SK-N-SH (cell line): ENCODE results near the gene KAT8. TPM values are rescaled to one million over a fixed set of nuclear protein-coding genes. Genes with fewer than 3 reads are reported as not detected.

Experiments used
- CTCF ChIA-PET: fragments of 300-600, 350-600 bp; formaldehyde crosslinking; extraction: SDS; loops from one replicate; lab custom pipeline; 2021; lab: Yijun Ruan, JAX
- POLR2A ChIA-PET: fragments of 350-600 bp; sonication (Branson Sonifier 250); formaldehyde crosslinking; extraction: SDS; loops from one replicate; lab custom pipeline; 2020; ENCODE audit warnings: antibody characterized with exemption, inconsistent platforms; lab: Yijun Ruan, JAX
- DNase-seq: peaks from one replicate; pipeline ENCODE4 v3.0.0; 2012
- H2AFZ ChIP-seq: fragments of 200-600 bp; sonication (generic); 2 replicates; pipeline ENCODE4 v1.8.1; 2016; ENCODE audit warnings: antibody characterized with exemption, mild to moderate bottlenecking, low read depth
- H3F3A ChIP-seq: fragments of 200-600 bp; sonication (generic); replicated peaks from 2 replicates; pipeline ENCODE3; 2016; ENCODE audit warnings: antibody characterized with exemption, mild to moderate bottlenecking; ENCODE audit not compliant: insufficient read depth
- H3K27ac ChIP-seq, 2 experiments: fragments of 200-500 bp in 1 of 2; fragments of 200-600 bp in 1 of 2; sonication (Bioruptor generic) in 1 of 2; sonication (generic), shearing (Covaris generic) in 1 of 2; 2 replicates each; pipeline versions ENCODE4 v1.5.1 to v1.6.1; 2014 to 2016; ENCODE audit warnings: low read depth in 2 of 2, inconsistent platforms in 1 of 2, low read length in 1 of 2, mild to moderate bottlenecking in 1 of 2, mixed read lengths in 1 of 2
- H3K27me3 ChIP-seq: fragments of 200-600 bp; sonication (generic), shearing (Covaris generic); 2 replicates; pipeline ENCODE4 v1.6.1; 2016; ENCODE audit warnings: mixed run types; ENCODE audit not compliant: insufficient read depth
- H3K36me3 ChIP-seq, 2 experiments: fragments of 200-500 bp in 1 of 2; fragments of 200-600 bp in 1 of 2; sonication (Bioruptor generic) in 1 of 2; sonication (generic) in 1 of 2; replicated peaks in 1 of 2; 2 replicates each; pipeline versions ENCODE3 to v1.5.1; 2014 to 2016; ENCODE audit warnings: low read length in 1 of 2, mild to moderate bottlenecking in 1 of 2; ENCODE audit not compliant: insufficient read depth in 2 of 2, control insufficient read depth in 1 of 2
- H3K4me1 ChIP-seq, 2 experiments: fragments of 200-500 bp in 1 of 2; fragments of 200-600 bp in 1 of 2; sonication (Bioruptor generic) in 1 of 2; sonication (generic), shearing (Covaris generic) in 1 of 2; 2 replicates each; pipeline versions ENCODE4 v1.5.1 to v1.6.1; 2014 to 2016; ENCODE audit warnings: low read depth in 1 of 2, low read length in 1 of 2, mixed run types in 1 of 2; ENCODE audit not compliant: insufficient read depth in 2 of 2, control insufficient read depth in 1 of 2
- H3K4me2 ChIP-seq: fragments of 200-600 bp; sonication (generic), shearing (Covaris generic); 2 replicates; pipeline ENCODE4 v1.6.1; 2017; ENCODE audit warnings: mixed run types
- H3K4me3 ChIP-seq, 2 experiments: fragments of 200-500 bp in 1 of 2; fragments of 200-600 bp in 1 of 2; sonication (Bioruptor generic) in 1 of 2; sonication (generic), shearing (Covaris generic) in 1 of 2; 2 replicates each; pipeline versions ENCODE4 v1.5.1 to v1.8.1; 2014 to 2016; ENCODE audit warnings: low read depth in 2 of 2, inconsistent platforms in 1 of 2, low read length in 1 of 2, mild to moderate bottlenecking in 1 of 2, mixed read lengths in 1 of 2, moderate library complexity in 1 of 2
- H3K79me2 ChIP-seq: fragments of 200-600 bp; sonication (generic); 2 replicates; pipeline ENCODE4 v1.8.1; 2017; ENCODE audit warnings: mild to moderate bottlenecking; ENCODE audit not compliant: insufficient read depth
- H3K9ac ChIP-seq: fragments of 200-600 bp; sonication (generic); 2 replicates; pipeline ENCODE4 v1.6.1; 2017; ENCODE audit warnings: mixed run types
- H3K9me2 ChIP-seq: fragments of 200-600 bp; sonication (generic); 2 replicates; pipeline ENCODE4 v1.6.1; 2017; ENCODE audit warnings: mixed run types
- H3K9me3 ChIP-seq: fragments of 200-600 bp; sonication (generic); 2 replicates; pipeline ENCODE4 v1.6.1; 2017; ENCODE audit warnings: mixed run types, mild to moderate bottlenecking, moderate library complexity
- H4K20me1 ChIP-seq: fragments of 200-600 bp; sonication (generic); 2 replicates; pipeline ENCODE4 v1.6.1; 2017; ENCODE audit warnings: mild to moderate bottlenecking, mixed run types; ENCODE audit not compliant: insufficient read depth
- CHD2 ChIP-seq: fragments of 150-350 bp; IDR thresholded peaks from 2 replicates; pipeline ENCODE4 v1.6.1; 2018; ENCODE audit warnings: low read length; ENCODE audit not compliant: partially characterized antibody
- ELF1 ChIP-seq: IDR thresholded peaks from 2 replicates; pipeline ENCODE4 v1.4.0; 2012
- FOSL2 ChIP-seq: IDR thresholded peaks from 2 replicates; pipeline ENCODE4 v1.4.0; 2012; ENCODE audit warnings: low read depth, mild to moderate bottlenecking, moderate library complexity, borderline replicate concordance
- GATA2 ChIP-seq: sonication (generic); formaldehyde crosslinking; IDR thresholded peaks from 2 replicates; pipeline ENCODE4 v1.5.0; 2020; ENCODE audit warnings: mild to moderate bottlenecking, missing genetic modification reagents
- JUND ChIP-seq: IDR thresholded peaks from 2 replicates; pipeline ENCODE4 v1.4.0; 2012
- MEF2A ChIP-seq: IDR thresholded peaks from 2 replicates; pipeline ENCODE4 v1.4.0; 2012; ENCODE audit warnings: low read depth, borderline replicate concordance
- NFIC ChIP-seq: IDR thresholded peaks from 2 replicates; pipeline ENCODE4 v1.4.0; 2012; ENCODE audit warnings: borderline replicate concordance
- POLR2AphosphoS5 ChIP-seq: IDR thresholded peaks from 2 replicates; pipeline ENCODE4 v1.6.1; 2012; ENCODE audit warnings: low read depth, low read length
- RAD21 ChIP-seq: IDR thresholded peaks from 2 replicates; pipeline ENCODE4 v1.6.1; 2012; ENCODE audit warnings: mild to moderate bottlenecking, low read length
- YY1 ChIP-seq: IDR thresholded peaks from 2 replicates; pipeline ENCODE4 v1.4.0; 2012; ENCODE audit warnings: low read depth, mild to moderate bottlenecking
- WGBS: methylation state at CpG from one replicate; pipeline ENCODE4 v1.1.6; 2017; ENCODE audit warnings: low lambda C conversion rate; 5-methylcytosine and 5-hydroxymethylcytosine counted together
- polyA plus RNA-seq, 3 experiments: library from polyadenylated mRNA; depleted of rRNA; stranded (reverse); fragments of >200 nt; gene quantifications; 2 replicates each; pipeline ENCODE4 v1.2.3, GENCODE V29; 2012
- TF ChIP-seq, protein P1 (sequence below): IDR thresholded peaks from 2 replicates; pipeline ENCODE4 v1.4.0; 2012; ENCODE audit warnings: low read depth, borderline replicate concordance
- TF ChIP-seq, protein P2 (sequence below): fragments of 150-350 bp; IDR thresholded peaks from 2 replicates; pipeline ENCODE4 v1.6.1; 2017; ENCODE audit warnings: antibody characterized with exemption, low read length, low read depth, borderline replicate concordance
- TF ChIP-seq, protein P3 (sequence below): IDR thresholded peaks from 2 replicates; pipeline ENCODE4 v1.4.0; 2012; ENCODE audit warnings: low read depth
- TF ChIP-seq, protein P4 (sequence below): fragments of 200-600 bp; sonication (generic); IDR thresholded peaks from 2 replicates; pipeline ENCODE4 v1.6.1; 2017; ENCODE audit warnings: antibody characterized with exemption, mild to moderate bottlenecking, moderate library complexity
- TF ChIP-seq, protein P5 (sequence below): fragments of 150-350 bp; IDR thresholded peaks from 2 replicates; pipeline ENCODE4 v1.6.1; 2016; ENCODE audit warnings: mild to moderate bottlenecking, low read depth, low read length

KAT8 gene
- polyA plus RNA-seq, 1 of the 3 experiments (the other 2 are of a cell fraction): 52.0 TPM

DNA sequence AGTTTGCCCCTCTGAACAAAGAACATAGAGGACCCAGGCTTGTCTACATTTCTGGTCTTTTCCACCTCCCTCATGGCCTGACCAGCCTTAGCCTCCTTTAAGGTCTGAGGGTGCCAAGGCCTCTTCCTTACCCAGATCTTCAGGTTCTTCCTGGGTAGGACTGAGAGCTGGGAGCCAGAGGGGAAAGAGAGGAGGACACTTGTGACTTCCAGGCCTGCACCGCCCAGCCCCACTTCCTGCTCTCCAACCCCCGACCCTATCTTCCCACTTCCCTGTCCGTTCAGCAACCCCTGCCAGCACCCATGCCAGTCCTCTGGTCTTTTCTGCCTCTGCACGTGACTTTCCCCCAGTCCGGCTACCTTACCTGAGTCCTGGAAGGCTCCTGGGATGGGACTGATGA, 31.9 kb downstream of the KAT8 start:
- Histone ChIP-seq H2AFZ (no peak overlapping the region), H3K27me3 (no peaks in the 10 kb centered on the region), H4K20me1 (no peaks in the 10 kb centered on the region), H3K79me2 (no peaks in the 10 kb centered on the region), H3F3A (peaks cover 1% of the 10 kb centered on the region), H3K36me3 (no peaks in the 10 kb centered on the region), H3K4me2 (no peak overlapping the region), H3K9ac (no peak overlapping the region), H3K4me3 (no peak overlapping the region), H3K27ac (no peak overlapping the region), H3K4me1 (no peaks in the 10 kb centered on the region), H3K9me3 (no peaks in the 10 kb centered on the region), H3K9me2 (no peaks in the 10 kb centered on the region)
- 83% methylated on average over 5 of the region's 5 CpGs for WGBS
- POLR2A ChIA-PET: interaction anchor here (1.6 kb wide), 1 partner anchor 30 kb away, joined by 4 read pairs; the partner anchor contains the start of gene FUS
- DNase-seq: no peak
- CTCF ChIA-PET: no interaction called here
- no peak for TF ChIP-seq POLR2AphosphoS5
- TF ChIP-seq, protein P1, sequence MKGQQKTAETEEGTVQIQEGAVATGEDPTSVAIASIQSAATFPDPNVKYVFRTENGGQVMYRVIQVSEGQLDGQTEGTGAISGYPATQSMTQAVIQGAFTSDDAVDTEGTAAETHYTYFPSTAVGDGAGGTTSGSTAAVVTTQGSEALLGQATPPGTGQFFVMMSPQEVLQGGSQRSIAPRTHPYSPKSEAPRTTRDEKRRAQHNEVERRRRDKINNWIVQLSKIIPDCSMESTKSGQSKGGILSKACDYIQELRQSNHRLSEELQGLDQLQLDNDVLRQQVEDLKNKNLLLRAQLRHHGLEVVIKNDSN: no peak
- no peak for TF ChIP-seq FOSL2
- TF ChIP-seq ELF1: no peak
- TF ChIP-seq, protein P2, sequence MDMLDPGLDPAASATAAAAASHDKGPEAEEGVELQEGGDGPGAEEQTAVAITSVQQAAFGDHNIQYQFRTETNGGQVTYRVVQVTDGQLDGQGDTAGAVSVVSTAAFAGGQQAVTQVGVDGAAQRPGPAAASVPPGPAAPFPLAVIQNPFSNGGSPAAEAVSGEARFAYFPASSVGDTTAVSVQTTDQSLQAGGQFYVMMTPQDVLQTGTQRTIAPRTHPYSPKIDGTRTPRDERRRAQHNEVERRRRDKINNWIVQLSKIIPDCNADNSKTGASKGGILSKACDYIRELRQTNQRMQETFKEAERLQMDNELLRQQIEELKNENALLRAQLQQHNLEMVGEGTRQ: no peak
- TF ChIP-seq NFIC: no peak

DNA sequence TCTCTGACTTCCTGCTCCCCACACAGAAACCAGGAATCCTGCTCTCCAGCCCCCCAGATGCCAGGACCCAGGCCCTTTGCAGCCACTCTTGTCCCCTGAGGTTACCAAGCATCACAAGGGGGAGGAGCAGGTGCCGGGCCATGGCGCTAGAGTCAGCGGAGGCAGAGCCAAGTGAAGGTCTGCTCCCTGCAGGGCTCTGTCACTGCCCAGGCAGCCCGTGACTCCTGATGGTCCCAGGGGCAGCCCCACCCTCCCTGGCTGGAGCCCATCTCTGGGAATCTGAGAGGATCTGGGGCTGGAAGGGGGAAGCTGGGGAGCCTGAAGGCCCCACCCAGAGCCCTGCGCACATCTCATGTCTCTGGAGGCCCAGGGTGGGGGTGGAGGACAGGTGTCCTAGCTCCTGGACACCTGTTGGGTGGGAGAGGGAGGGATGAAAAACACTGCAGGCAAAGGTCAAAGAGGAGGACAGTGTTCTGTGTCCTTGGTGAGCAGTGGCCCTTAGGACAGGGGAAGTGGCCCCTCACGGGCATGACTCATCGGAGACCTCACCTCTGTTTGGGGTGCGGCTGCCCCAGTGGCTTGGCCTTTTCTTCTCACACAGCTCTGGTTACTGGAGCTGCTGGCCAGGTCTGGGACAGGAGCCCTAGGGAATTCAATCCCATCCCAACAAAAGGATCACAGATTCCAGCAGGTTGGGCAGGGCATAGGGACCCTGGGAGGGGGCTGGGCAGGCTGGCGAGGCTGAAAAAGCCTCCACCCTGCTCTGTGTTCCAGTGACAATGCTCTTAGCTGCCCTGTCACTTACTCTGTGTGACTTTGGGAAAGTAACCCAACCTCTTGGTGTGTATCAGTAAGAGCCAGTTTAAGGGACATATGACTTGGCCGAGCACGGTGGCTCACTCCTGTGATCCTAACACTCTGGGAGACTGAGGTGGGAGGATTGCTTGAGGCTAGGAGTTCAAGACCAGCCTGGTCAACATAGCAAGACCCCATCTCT, 32.7 kb downstream of the KAT8 start, which contains the start of gene PRSS36:
Gene PRSS36, minus strand, starts transcription at position 173 of the 997 bp plus-strand sequence. Its CDS starts 31 bp downstream, at position 142.
- H2AFZ ChIP-seq: no peak within 1 kb of the TSS
- no peaks in the 10 kb centered on the region for H3K36me3 ChIP-seq
- H3K9me2 ChIP-seq: no peaks in the 10 kb centered on the region
- no peak within 1 kb of the TSS for H3K27ac ChIP-seq
- CTCF ChIA-PET: interaction anchor here (1.0 to 4.7 kb wide), 2 partner anchors 8 to 9 kb away, joined by 3 to 22 read pairs; no protein-coding TSS in a partner anchor
- no peak within 1 kb of the TSS for H3K4me2 ChIP-seq
- H3K79me2 ChIP-seq: no peaks in the 10 kb centered on the region
- no peak within 1 kb of the TSS for H3K9ac ChIP-seq
- no peaks in the 10 kb centered on the region for H3F3A ChIP-seq
- no peaks in the 10 kb centered on the region for H3K27me3 ChIP-seq
- no peaks in the 10 kb centered on the region for H3K9me3 ChIP-seq
- WGBS: 88% methylated on average over 3 of the region's 11 CpGs
- POLR2A ChIA-PET: interaction anchor here (1.6 kb wide), 1 partner anchor 29 kb away, joined by 4 read pairs; the partner anchor contains the start of gene FUS
- no peaks in the 10 kb centered on the region for H4K20me1 ChIP-seq
- peak; percentile 20 for DNase-seq
- H3K4me1 ChIP-seq: no peaks in the 10 kb centered on the region
- H3K4me3 ChIP-seq: no peak within 1 kb of the TSS
- no peak for TF ChIP-seq JUND
- TF ChIP-seq, protein P3, sequence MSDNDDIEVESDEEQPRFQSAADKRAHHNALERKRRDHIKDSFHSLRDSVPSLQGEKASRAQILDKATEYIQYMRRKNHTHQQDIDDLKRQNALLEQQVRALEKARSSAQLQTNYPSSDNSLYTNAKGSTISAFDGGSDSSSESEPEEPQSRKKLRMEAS: no peak
- TF ChIP-seq YY1: no peak
- TF ChIP-seq, protein P2: no peak
- no peak for TF ChIP-seq MEF2A
- TF ChIP-seq RAD21: no peak
- TF ChIP-seq, protein P4, sequence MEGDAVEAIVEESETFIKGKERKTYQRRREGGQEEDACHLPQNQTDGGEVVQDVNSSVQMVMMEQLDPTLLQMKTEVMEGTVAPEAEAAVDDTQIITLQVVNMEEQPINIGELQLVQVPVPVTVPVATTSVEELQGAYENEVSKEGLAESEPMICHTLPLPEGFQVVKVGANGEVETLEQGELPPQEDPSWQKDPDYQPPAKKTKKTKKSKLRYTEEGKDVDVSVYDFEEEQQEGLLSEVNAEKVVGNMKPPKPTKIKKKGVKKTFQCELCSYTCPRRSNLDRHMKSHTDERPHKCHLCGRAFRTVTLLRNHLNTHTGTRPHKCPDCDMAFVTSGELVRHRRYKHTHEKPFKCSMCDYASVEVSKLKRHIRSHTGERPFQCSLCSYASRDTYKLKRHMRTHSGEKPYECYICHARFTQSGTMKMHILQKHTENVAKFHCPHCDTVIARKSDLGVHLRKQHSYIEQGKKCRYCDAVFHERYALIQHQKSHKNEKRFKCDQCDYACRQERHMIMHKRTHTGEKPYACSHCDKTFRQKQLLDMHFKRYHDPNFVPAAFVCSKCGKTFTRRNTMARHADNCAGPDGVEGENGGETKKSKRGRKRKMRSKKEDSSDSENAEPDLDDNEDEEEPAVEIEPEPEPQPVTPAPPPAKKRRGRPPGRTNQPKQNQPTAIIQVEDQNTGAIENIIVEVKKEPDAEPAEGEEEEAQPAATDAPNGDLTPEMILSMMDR: no peak
- TF ChIP-seq GATA2: no peak
- no peak for TF ChIP-seq ELF1
- TF ChIP-seq CHD2: no peak
- TF ChIP-seq, protein P5, sequence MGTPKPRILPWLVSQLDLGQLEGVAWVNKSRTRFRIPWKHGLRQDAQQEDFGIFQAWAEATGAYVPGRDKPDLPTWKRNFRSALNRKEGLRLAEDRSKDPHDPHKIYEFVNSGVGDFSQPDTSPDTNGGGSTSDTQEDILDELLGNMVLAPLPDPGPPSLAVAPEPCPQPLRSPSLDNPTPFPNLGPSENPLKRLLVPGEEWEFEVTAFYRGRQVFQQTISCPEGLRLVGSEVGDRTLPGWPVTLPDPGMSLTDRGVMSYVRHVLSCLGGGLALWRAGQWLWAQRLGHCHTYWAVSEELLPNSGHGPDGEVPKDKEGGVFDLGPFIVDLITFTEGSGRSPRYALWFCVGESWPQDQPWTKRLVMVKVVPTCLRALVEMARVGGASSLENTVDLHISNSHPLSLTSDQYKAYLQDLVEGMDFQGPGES: no peak
